PC-9 (cell line): ENCODE measurements around the gene PIBF1. TPM values are rescaled to one million over a fixed set of nuclear protein-coding genes. Genes with fewer than 3 reads are reported as not detected.

Experiments used
- Bru-seq: library from RNA; stranded (reverse); fragments of 400-500 nt; gene quantifications from one replicate; lab custom pipeline; 2021; lab: Mats Ljungman, UMichigan
- BruChase-seq, 2 experiments: library from RNA; stranded (reverse); fragments of 400-500 nt; gene quantifications; one replicate each; lab custom pipeline; 2021; lab: Mats Ljungman, UMichigan
- BruUV-seq: library from RNA; stranded (reverse); fragments of 400-500 nt; replicated peaks from 2 replicates; lab custom pipeline; 2021; lab: Mats Ljungman, UMichigan
- CTCF ChIA-PET: fragments of 300-600 bp; sonication (Branson Sonifier 250); formaldehyde crosslinking; loops from one replicate; lab custom pipeline; 2022; ENCODE audit warnings: antibody characterized with exemption; lab: Charles Lee
- POLR2A ChIA-PET: fragments of 300-600 bp; sonication (Branson Sonifier 250); formaldehyde crosslinking; loops from one replicate; lab custom pipeline; 2022; ENCODE audit warnings: antibody characterized with exemption; ENCODE audit not compliant: unreplicated experiment; lab: Charles Lee
- DNase-seq, 2 experiments: peaks; one replicate each; pipeline versions ENCODE4 v3.0.0 to v3.0.0-alpha.2; 2015 to 2022; ENCODE audit warnings: mixed read lengths in 1 of 2
- H2AFZ ChIP-seq: fragments of 200-600 bp; sonication (generic); 2 replicates; pipeline ENCODE4 v1.8.1; 2017; ENCODE audit warnings: antibody characterized with exemption
- H3F3A ChIP-seq: fragments of 200-600 bp; sonication (generic); 2 replicates; pipeline ENCODE4 v1.8.1; 2017; ENCODE audit warnings: antibody characterized with exemption, mild to moderate bottlenecking, low read depth; ENCODE audit not compliant: insufficient read depth
- H3K27ac ChIP-seq: fragments of 200-600 bp; sonication (generic); 2 replicates; pipeline ENCODE4 v1.6.1; 2016; ENCODE audit warnings: mixed run types
- H3K27me3 ChIP-seq: fragments of 200-600 bp; sonication (generic); 2 replicates; pipeline ENCODE4 v1.6.1; 2016; ENCODE audit warnings: low read depth, mixed run types; ENCODE audit not compliant: insufficient read depth
- H3K36me3 ChIP-seq: fragments of 200-600 bp; sonication (generic); 2 replicates; pipeline ENCODE4 v1.6.1; 2016; ENCODE audit warnings: low read depth, mixed run types
- H3K4me1 ChIP-seq: fragments of 200-600 bp; sonication (generic); replicated peaks from 2 replicates; pipeline ENCODE4 v1.6.1; 2016; ENCODE audit warnings: mixed run types; ENCODE audit not compliant: insufficient read depth
- H3K4me2 ChIP-seq: fragments of 200-600 bp; sonication (generic); 2 replicates; pipeline ENCODE4 v1.6.1; 2017; ENCODE audit warnings: mixed run types
- H3K4me3 ChIP-seq: fragments of 200-600 bp; sonication (generic); 2 replicates; pipeline ENCODE4 v1.6.1; 2016; ENCODE audit warnings: mixed run types
- H3K79me2 ChIP-seq: fragments of 200-600 bp; sonication (generic); 2 replicates; pipeline ENCODE4 v1.6.1; 2017; ENCODE audit warnings: low read depth, mixed run types
- H3K9me2 ChIP-seq: fragments of 200-600 bp; sonication (generic); 2 replicates; pipeline ENCODE4 v1.8.1; 2017; ENCODE audit warnings: mild to moderate bottlenecking; ENCODE audit not compliant: insufficient read depth
- H3K9me3 ChIP-seq: fragments of 200-600 bp; sonication (generic); 2 replicates; pipeline ENCODE4 v1.8.1; 2016; ENCODE audit warnings: low read depth; ENCODE audit not compliant: insufficient read depth
- H4K20me1 ChIP-seq: fragments of 200-600 bp; sonication (generic); 2 replicates; pipeline ENCODE4 v1.8.1; 2017; ENCODE audit not compliant: insufficient read depth
- CTCF ChIP-seq: fragments of 200-600 bp; sonication (generic); conservative IDR thresholded peaks from 2 replicates; pipeline ENCODE4 v1.6.1; 2017; ENCODE audit warnings: mixed run types, antibody characterized with exemption, mild to moderate bottlenecking, moderate library complexity
- EZH2 ChIP-seq: fragments of 200-600 bp; sonication (generic); IDR thresholded peaks from 2 replicates; pipeline ENCODE4 v1.8.0; 2017; ENCODE audit warnings: antibody characterized with exemption, low read depth
- intact Hi-C: fragments of 100-400 bp; cut with micrococcal nuclease; formaldehyde crosslinking; loops from one replicate; pipeline ENCODE4 v1.10.0; 2022; ENCODE audit not compliant: unreplicated experiment
- long read RNA-seq: library from polyadenylated mRNA; stranded (forward); transcript quantifications from one replicate; pipeline ENCODE4 v2.0.0, GENCODE V29; 2022
- total RNA-seq: library from RNA; stranded (reverse); gene quantifications from 2 replicates; pipeline ENCODE4 v1.2.3, GENCODE V29; 2021

Gene PIBF1
- total RNA-seq: 15.0 and 20.3 TPM in 2 replicates
- percentile 82 among the genes with signal in this experiment for Bru-seq, nascent RNA
- percentile 69 among the genes with signal in this experiment for BruChase-seq, experiment 1, labeled RNA remaining after a 2-hour chase
- BruChase-seq, experiment 2, labeled RNA remaining after a 6-hour chase: percentile 48 among the genes with signal in this experiment
- long read RNA-seq, transcript PIBF1-201 (18 exons, 3,154 nt): major isoform, 11 of 24 reads
- long read RNA-seq, partial matches to known transcripts: 1 of 24 reads
- long read RNA-seq, other reads (novel, unspliced or antisense): 10 of 24 reads

GRCh38 chr13:72781451-72782439 is at the start of gene PIBF1, which contains the start of gene DIS3:
Gene PIBF1, plus strand, starts transcription at chr13:72782133. Its CDS starts 1,337 bp downstream, at chr13:72783470.
Gene DIS3, minus strand, starts transcription at chr13:72781900. Its CDS starts 68 bp downstream, at chr13:72781832.
- peaks cover 26% of the 10 kb centered on the region for H3K4me1 ChIP-seq
- BruUV-seq: TSS peak; percentile 56
- no peaks in the 10 kb centered on the region for H3K9me3 ChIP-seq
- H3F3A ChIP-seq: no peaks in the 10 kb centered on the region
- H3K79me2 ChIP-seq: peaks cover 82% of the 10 kb centered on the region
- H3K4me2 ChIP-seq: peak within 1 kb of the TSS; percentile 97
- DNase-seq: peak; percentile 96
- peak within 1 kb of the TSS; percentile 94 for H2AFZ ChIP-seq
- no peak for TF ChIP-seq CTCF
- no peak for TF ChIP-seq EZH2
- H3K9me2 ChIP-seq: no peaks in the 10 kb centered on the region
- peak within 1 kb of the TSS; percentile 92 for H3K4me3 ChIP-seq
- intact Hi-C loops: loop anchor here (2.0 to 5.0 kb wide), 2 partner anchors 53 to 276 kb away; partner anchors contain the start of gene KLF5
- no peaks in the 10 kb centered on the region for H4K20me1 ChIP-seq
- ChIA-PET POLR2A (no interaction called here), CTCF (no interaction called here)
- H3K27me3 ChIP-seq: no peaks in the 10 kb centered on the region
- peaks cover 23% of the 10 kb centered on the region; the same call in 1 of the 2 replicates for H3K36me3 ChIP-seq
- peak within 1 kb of the TSS; percentile 55 for H3K27ac ChIP-seq

DNA sequence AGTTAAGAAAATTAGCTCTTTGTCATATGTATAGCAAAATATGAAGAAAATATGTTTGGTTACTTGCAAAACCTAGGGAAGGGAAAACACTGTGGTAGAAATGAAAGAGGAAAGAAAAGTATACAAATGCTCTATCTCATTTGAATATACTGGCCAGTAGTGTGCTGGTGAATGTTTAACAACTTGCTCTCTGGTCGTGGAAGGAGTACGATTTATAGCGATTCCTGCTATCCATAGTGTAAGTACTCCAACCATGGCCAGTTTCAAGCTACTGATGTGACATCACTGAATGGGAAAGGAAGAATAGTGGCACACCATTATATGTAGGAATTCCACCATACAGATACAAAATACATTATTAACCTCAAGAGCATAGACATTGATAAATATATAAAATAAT is 44.9 kb upstream of the PIBF1 start:
- H2AFZ ChIP-seq: no peak overlapping the region
- H3K4me2 ChIP-seq: no peak overlapping the region
- H3F3A ChIP-seq: no peaks in the 10 kb centered on the region
- TF ChIP-seq EZH2 (no peak), CTCF (no peak)
- H3K4me1 ChIP-seq: no peaks in the 10 kb centered on the region
- no peaks in the 10 kb centered on the region for H3K27me3 ChIP-seq
- H3K27ac ChIP-seq: no peak overlapping the region
- H3K9me2 ChIP-seq: no peaks in the 10 kb centered on the region
- DNase-seq: no peak
- intact Hi-C loops: no loop called here
- BruUV-seq: no TSS peak
- H3K79me2 ChIP-seq: peaks cover 21% of the 10 kb centered on the region
- H4K20me1 ChIP-seq: peaks cover 10% of the 10 kb centered on the region
- H3K4me3 ChIP-seq: no peak overlapping the region
- CTCF ChIA-PET: no interaction called here
- peaks cover 20% of the 10 kb centered on the region for H3K36me3 ChIP-seq
- POLR2A ChIA-PET: no interaction called here
- H3K9me3 ChIP-seq: no peaks in the 10 kb centered on the region

- H3K4me3 ChIP-seq: no peak overlapping the region
- H3K79me2 ChIP-seq: 0 out of 2 replicates have a peak, but pooled peaks cover 10% of the 10 kb centered on the region
- no peaks in the 10 kb centered on the region for H3K9me2 ChIP-seq
- H3K9me3 ChIP-seq: no peaks in the 10 kb centered on the region
- H2AFZ ChIP-seq: no peak overlapping the region
- no peak overlapping the region for H3K4me2 ChIP-seq
- H3K27me3 ChIP-seq: no peaks in the 10 kb centered on the region
- intact Hi-C loops: no loop called here
- no peaks in the 10 kb centered on the region for H3K4me1 ChIP-seq
- peaks cover 25% of the 10 kb centered on the region for H3K36me3 ChIP-seq
- CTCF ChIA-PET: no interaction called here
- H3F3A ChIP-seq: no peaks in the 10 kb centered on the region
- no TSS peak for BruUV-seq
- DNase-seq: no peak
- POLR2A ChIA-PET: no interaction called here
- H4K20me1 ChIP-seq: peaks cover 10% of the 10 kb centered on the region
- no peak for TF ChIP-seq EZH2
- no peak for TF ChIP-seq CTCF
- no peak overlapping the region for H3K27ac ChIP-seq
These were observed 41.9 kb upstream of the PIBF1 start for GRCh38 chr13:72740015-72740414.
